ENCODE data around the gene LRP1-AS.
A peak's percentile ranks its signal among the peaks of the same experiment; 100 is the strongest.
"Not testable (repeated sequence)": the region's sequence is repeated elsewhere in the genome, so short reads cannot be mapped to it uniquely, and the experiment has no call there.

Gene LRP1-AS

GRCh38 chr12:57123813-57124212, 23.6 kb downstream of the LRP1-AS start:
- DNase-seq (ENCODE audit: low read depth in 3 of 3, low spot score in 1 of 3), result no peak

GRCh38 chr12:57120718-57121117, 26.7 kb downstream of the LRP1-AS start:
- DNase-seq (ENCODE audit: low read depth in 3 of 3, low spot score in 1 of 3), result not testable (repeated sequence)

GRCh38 chr12:57119294-57120085, 27.9 kb downstream of the LRP1-AS start:
- no peak for DNase-seq (ENCODE audit: low read depth in 3 of 3, low spot score in 1 of 3)

GRCh38 chr12:57118711-57119271, 28.6 kb downstream of the LRP1-AS start:
- no peak for DNase-seq (ENCODE audit: low read depth in 3 of 3, low spot score in 1 of 3)

GRCh38 chr12:57116580-57117281, 30.7 kb downstream of the LRP1-AS start:
- DNase-seq (ENCODE audit: low read depth in 3 of 3, low spot score in 1 of 3), result no peak

GRCh38 chr12:57112492-57113294, 34.7 kb downstream of the LRP1-AS start:
- no peak for DNase-seq (ENCODE audit: low read depth in 3 of 3, low spot score in 1 of 3)

GRCh38 chr12:57111031-57111734, 36.2 kb downstream of the LRP1-AS start, which contains the start of gene STAT6:
STAT6 (minus strand) TSS chr12:57111362; CDS start chr12:57108278, 3,084 bp downstream.
- peak; percentile 60 to 72 (median 61) for DNase-seq (ENCODE audit: low read depth in 3 of 3, low spot score in 1 of 3)

GRCh38 chr12:57110104-57111030, 37.1 kb downstream of the LRP1-AS start:
- DNase-seq (ENCODE audit: low read depth in 3 of 3, low spot score in 1 of 3), result peak; percentile 45 to 60 (median 53)

GRCh38 chr12:57109207-57110103, 38.0 kb downstream of the LRP1-AS start:
- DNase-seq (ENCODE audit: low read depth in 3 of 3, low spot score in 1 of 3), result no peak

GRCh38 chr12:57107456-57108155, 39.8 kb downstream of the LRP1-AS start:
- DNase-seq (ENCODE audit: low read depth in 3 of 3, low spot score in 1 of 3), result no peak

- DNase-seq (ENCODE audit: low read depth in 3 of 3, low spot score in 1 of 3), result no peak
These were observed 41.3 kb downstream of the LRP1-AS start for GRCh38 chr12:57106021-57106708.

- no peak for DNase-seq (ENCODE audit: low read depth in 3 of 3, low spot score in 1 of 3)
These were observed 42.2 kb downstream of the LRP1-AS start for GRCh38 chr12:57105011-57105753.

- no peak for DNase-seq (ENCODE audit: low read depth in 3 of 3, low spot score in 1 of 3)
These were observed 43.0 kb downstream of the LRP1-AS start for GRCh38 chr12:57104292-57104910.

- DNase-seq (ENCODE audit: low read depth in 3 of 3, low spot score in 1 of 3), result no peak
These were observed 43.6 kb downstream of the LRP1-AS start for GRCh38 chr12:57103856-57104255.

- no peak for DNase-seq (ENCODE audit: low read depth in 3 of 3, low spot score in 1 of 3)
These were observed 45.3 kb downstream of the LRP1-AS start for GRCh38 chr12:57101892-57102695.

Data from stimulated activated CD4-positive, alpha-beta T cell treated with anti-CD3 and anti-CD28 coated beads, TNF-alpha, amount 100 ng/mL, for 1 hour (primary cell).